ENCODE results near the gene CD248.

DNA sequence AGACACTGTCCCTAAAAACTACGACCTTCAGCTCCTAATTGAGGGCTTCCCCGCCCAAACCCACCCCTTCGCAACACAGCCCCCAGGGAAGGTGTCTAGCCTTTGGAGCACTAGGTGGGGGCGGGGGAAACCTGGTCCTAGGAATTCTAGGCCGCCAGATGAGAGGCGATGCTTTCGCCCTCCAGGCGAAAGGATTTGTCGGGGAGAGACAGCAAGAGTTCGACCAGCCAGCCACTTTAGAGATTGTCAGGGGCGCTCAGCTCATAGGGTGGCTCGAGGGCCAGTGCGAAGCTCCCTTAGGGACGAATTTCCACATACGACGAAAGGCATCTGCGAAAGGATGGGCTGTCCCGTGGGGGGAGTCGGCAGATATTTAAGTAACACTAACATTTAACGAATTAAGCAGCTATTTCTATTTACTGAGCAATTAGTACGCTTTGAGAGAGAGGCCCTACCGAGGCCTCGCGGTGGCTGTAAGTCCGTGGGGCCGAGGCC lies 5.3 kb downstream of the CD248 start:
- TF ChIP-seq, protein P1, sequence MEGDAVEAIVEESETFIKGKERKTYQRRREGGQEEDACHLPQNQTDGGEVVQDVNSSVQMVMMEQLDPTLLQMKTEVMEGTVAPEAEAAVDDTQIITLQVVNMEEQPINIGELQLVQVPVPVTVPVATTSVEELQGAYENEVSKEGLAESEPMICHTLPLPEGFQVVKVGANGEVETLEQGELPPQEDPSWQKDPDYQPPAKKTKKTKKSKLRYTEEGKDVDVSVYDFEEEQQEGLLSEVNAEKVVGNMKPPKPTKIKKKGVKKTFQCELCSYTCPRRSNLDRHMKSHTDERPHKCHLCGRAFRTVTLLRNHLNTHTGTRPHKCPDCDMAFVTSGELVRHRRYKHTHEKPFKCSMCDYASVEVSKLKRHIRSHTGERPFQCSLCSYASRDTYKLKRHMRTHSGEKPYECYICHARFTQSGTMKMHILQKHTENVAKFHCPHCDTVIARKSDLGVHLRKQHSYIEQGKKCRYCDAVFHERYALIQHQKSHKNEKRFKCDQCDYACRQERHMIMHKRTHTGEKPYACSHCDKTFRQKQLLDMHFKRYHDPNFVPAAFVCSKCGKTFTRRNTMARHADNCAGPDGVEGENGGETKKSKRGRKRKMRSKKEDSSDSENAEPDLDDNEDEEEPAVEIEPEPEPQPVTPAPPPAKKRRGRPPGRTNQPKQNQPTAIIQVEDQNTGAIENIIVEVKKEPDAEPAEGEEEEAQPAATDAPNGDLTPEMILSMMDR (IDR thresholded peaks at IDR 0.05): no peak
- no peak for TF ChIP-seq POLR2A (IDR thresholded peaks at IDR 0.05)
